Suprapubic skin (tissue), 3 donors: Measurements from ENCODE around the gene PAX5.

Experiments used
- CTCF ChIP-seq, 2 donors: fragments of 200-600 bp in 1 of 2; fragments of 450-650 bp in 1 of 2; sonication (generic) in 1 of 2; IDR thresholded peaks; one replicate each; pipeline ENCODE4 v1.5.1; 2016 to 2019; ENCODE audit warnings: antibody characterized with exemption in 2 of 2, mild to moderate bottlenecking in 1 of 2, moderate library complexity in 1 of 2
- POLR2A ChIP-seq, 2 donors: fragments of 450-650 bp; IDR thresholded peaks; one replicate each; pipeline ENCODE4 v1.6.1; 2017; ENCODE audit warnings: antibody characterized with exemption in 2 of 2, mild to moderate bottlenecking in 2 of 2, moderate library complexity in 2 of 2

DNA sequence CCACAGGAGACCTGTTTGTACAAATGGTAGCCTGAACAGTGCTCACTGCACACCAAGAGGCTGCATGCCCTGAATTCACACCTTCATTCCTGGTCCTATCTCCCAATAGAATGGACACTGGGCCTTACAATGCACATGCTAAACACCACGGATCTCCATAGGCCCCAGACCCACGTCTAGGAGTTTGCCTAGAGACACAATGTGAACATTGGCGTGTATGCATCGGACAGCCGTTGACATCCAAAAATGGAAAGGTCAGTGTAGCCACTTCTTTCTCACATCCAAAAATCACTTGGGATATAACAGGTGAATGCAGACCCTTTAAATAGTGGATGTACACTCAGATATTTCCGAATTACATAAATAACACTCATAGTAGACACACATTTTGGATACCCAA lies 927 bp downstream of the PAX5 start:
- TF ChIP-seq POLR2A (IDR thresholded peaks at IDR 0.05): no peak
- no peak for TF ChIP-seq CTCF (IDR thresholded peaks at IDR 0.05)
